Stimulated activated CD8-positive, alpha-beta memory T cell treated with anti-CD3 and anti-CD28 coated beads, Interleukin-2, amount 100 ng/mL, for 48 hours (primary cell): ENCODE results near the gene HSPA6.
"Not testable (repeated sequence)": the region's sequence is repeated elsewhere in the genome, so short reads cannot be mapped to it uniquely, and the experiment has no call there.

Source experiments
- DNase-seq, 2 donors: peaks; one replicate each; pipeline ENCODE4 v3.0.0-alpha.2; 2020; ENCODE audit warnings: low read depth in 2 of 2

Gene HSPA6

DNA sequence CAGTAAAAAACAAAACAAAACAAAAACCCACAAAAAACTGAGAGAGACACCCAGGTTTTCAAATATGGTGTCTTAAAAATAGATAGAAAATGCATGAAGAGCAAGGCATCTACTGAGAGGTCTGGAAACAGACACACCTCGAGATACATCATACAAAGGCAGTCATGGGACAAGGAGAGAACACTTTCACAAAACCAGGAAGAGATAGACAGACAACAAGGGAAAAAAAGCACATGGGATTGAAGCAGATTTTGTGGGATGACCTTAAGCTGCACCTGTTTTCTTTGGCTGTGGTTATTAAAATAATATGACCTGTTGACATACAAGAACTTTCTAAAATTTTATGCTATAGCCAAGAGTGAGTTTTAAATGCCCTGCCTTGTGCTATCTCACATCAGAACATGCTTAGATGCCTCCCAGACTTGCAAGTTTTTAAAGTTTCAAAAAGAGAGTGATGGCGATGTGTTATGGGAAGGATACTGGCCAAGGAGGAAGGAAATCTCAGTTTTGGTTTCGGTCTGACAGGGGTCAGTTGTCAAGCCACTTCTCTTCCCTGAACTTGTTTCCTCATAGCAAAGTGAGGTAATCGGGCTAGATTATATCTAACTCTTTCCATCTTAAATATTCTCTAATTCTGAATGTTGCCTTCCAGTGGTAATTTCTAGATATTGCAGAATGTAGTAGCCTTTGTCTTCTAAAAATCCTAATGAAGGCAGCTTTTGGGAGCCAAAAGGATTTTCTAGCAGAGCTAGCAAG lies 36.8 kb downstream of the HSPA6 start:
- not testable (repeated sequence) for DNase-seq

DNA sequence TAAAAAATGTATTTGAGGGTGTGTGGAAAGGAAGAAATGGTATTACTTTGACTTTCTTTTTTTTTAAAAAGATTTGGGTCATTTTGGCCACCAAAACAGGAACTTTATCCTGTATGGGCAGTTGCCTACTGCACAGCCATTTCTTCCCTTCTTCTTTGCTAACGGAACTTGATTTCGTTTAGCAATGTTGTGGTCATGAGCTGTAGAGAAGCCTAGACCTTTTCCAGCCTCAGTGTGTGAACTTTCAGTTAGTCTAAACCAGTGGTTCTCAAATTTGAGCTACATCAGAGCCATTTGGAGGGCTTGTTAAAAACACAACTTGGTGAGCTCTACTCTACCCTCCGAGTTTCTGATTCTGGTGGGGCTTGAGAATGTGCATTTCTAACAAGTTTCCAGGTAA lies 38.1 kb downstream of the HSPA6 start:
- DNase-seq = not testable (repeated sequence)

DNA sequence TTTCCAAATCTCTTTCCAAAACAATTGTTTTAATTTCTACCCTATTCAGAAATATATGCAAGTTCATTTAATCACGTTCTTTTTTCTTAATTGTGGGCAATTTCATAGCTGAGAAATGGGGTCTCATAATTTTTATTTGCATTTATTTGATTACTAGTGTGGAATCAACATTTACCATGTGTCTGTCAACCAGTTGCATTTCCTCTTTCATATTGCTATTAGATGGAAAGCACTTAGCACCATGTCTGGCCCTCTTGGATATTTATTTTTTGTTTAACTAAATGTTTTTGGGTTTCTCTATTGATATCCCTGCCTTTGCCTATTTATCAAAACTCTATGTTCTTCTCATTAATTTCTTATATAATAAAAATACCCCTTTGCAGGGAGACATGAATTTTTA lies 39.2 kb downstream of the HSPA6 start:
- not testable (repeated sequence) for DNase-seq

DNA sequence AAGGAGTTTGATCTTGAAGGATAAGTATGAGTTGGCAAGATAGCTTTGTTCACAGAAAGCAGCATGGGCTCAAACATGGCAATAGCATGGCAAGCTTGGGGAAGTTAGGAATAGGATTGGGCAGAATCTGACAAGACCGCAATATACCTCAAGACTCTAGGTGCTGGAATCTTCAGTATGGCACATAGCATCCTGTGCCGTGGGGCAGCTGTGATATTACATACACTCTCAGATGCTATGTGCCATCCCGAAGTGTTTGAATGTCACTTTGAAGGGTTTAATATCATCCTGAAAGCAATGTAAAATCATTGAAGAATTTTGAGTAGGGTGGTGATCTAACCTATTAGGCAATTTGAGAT lies 42.2 kb downstream of the HSPA6 start:
- not testable (repeated sequence) for DNase-seq

DNA sequence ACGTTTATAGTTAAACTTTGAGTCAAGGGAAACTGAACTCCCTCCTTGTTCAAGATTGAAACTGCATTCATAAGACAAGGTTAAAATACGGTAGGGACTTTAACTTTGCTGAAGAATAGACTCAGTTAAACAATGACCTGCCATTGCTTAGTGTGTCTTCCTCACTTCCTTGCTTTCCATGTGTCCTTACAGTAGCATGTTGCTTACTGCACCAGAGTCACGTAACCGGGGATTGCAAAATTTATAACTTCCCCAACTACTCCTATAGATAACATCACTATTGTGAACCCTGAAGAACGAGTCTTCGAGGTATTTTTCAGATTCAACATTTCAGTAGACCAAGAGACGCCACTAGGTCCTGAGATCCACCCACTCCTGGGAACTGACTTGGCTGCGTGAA lies 47.4 kb downstream of the HSPA6 start:
- DNase-seq = not testable (repeated sequence)
